Lower lobe of right lung (tissue), 2 donors: Measurements from ENCODE around the gene LATS2. TPM values are rescaled to one million over a fixed set of nuclear protein-coding genes. Genes with fewer than 3 reads are reported as not detected.
A peak's percentile ranks its signal among the peaks of the same experiment; 100 is the strongest.

Source experiments
- ATAC-seq, 2 donors: fragments of 200-7000 bp; cut with Tn5 transposase; one replicate each; pipeline ENCODE4 v1.9.1; 2020 to 2022; ENCODE audit warnings: mild to moderate bottlenecking in 2 of 2, moderate library complexity in 2 of 2
- DNase-seq: peaks from one replicate; pipeline ENCODE4 v3.0.0-alpha.2; 2020
- H3K27ac ChIP-seq: fragments of 200-600 bp; one replicate; pipeline ENCODE4 v1.8.0; 2022
- H3K27me3 ChIP-seq: fragments of 200-600 bp; one replicate; pipeline ENCODE4 v1.8.0; 2022; ENCODE audit warnings: low read depth
- H3K36me3 ChIP-seq: fragments of 200-600 bp; one replicate; pipeline ENCODE4 v1.8.0; 2022; ENCODE audit warnings: mild to moderate bottlenecking
- H3K4me1 ChIP-seq: fragments of 200-600 bp; one replicate; pipeline ENCODE4 v1.8.0; 2022
- H3K4me3 ChIP-seq: fragments of 200-600 bp; one replicate; pipeline ENCODE4 v1.8.0; 2022; ENCODE audit warnings: mild to moderate bottlenecking
- H3K9me3 ChIP-seq: fragments of 200-600 bp; one replicate; pipeline ENCODE4 v1.8.0; 2022
- CTCF ChIP-seq: fragments of 200-600 bp; IDR thresholded peaks from one replicate; pipeline ENCODE4 v1.8.0; 2022; ENCODE audit warnings: antibody characterized with exemption, mild to moderate bottlenecking
- intact Hi-C: fragments of 100-400 bp; cut with DNase I; formaldehyde crosslinking; loops from one replicate; pipeline ENCODE4 v1.11.0; 2022
- total RNA-seq: library from RNA; stranded (reverse); fragmentation: NEBNext Ultra II Directional; extraction: Animal tissue kit (Norgen Biotek cat#: 25700); gene quantifications from one replicate; pipeline ENCODE4 v1.2.1, GENCODE V29; 2021
- donor health status: DM: no; HTN: yes; CAD: no; lungs with severe emphysema.

Gene LATS2
- total RNA-seq, 1 donor from 2014 or later = 26.1 TPM

GRCh38 chr13:21066946-21067345 lies 5.6 kb upstream of the LATS2 start:
- intact Hi-C loops = no loop called here
- H3K4me3 ChIP-seq = no peak overlapping the region
- H3K27ac ChIP-seq = no peak overlapping the region
- TF ChIP-seq CTCF = no peak
- DNase-seq = no peak
- ATAC-seq = no peak
- H3K27me3 ChIP-seq = no peaks in the 10 kb centered on the region
- H3K36me3 ChIP-seq = no peaks in the 10 kb centered on the region
- peaks cover 16% of the 10 kb centered on the region for H3K4me1 ChIP-seq
- no peaks in the 10 kb centered on the region for H3K9me3 ChIP-seq

- no peak overlapping the region for H3K4me3 ChIP-seq
- DNase-seq = no peak
- no peaks in the 10 kb centered on the region for H3K36me3 ChIP-seq
- intact Hi-C loops = no loop called here
- H3K4me1 ChIP-seq = peaks cover 19% of the 10 kb centered on the region
- TF ChIP-seq CTCF = no peak
- H3K27me3 ChIP-seq = no peaks in the 10 kb centered on the region
- no peaks in the 10 kb centered on the region for H3K9me3 ChIP-seq
- H3K27ac ChIP-seq = no peak overlapping the region
- ATAC-seq = no peak
These were observed 4.3 kb upstream of the LATS2 start for GRCh38 chr13:21065686-21066085.

- Histone ChIP-seq H3K27ac (no peak overlapping the region), H3K9me3 (no peaks in the 10 kb centered on the region), H3K27me3 (no peaks in the 10 kb centered on the region), H3K4me3 (no peak overlapping the region), H3K4me1 (peaks cover 26% of the 10 kb centered on the region), H3K36me3 (no peaks in the 10 kb centered on the region)
- no peak for ATAC-seq
- intact Hi-C loops = no loop called here
- DNase-seq = no peak
- no peak for TF ChIP-seq CTCF
These were observed 1.6 kb upstream of the LATS2 start for GRCh38 chr13:21063031-21063430.

GRCh38 chr13:21060338-21061028 lies 903 bp downstream of the LATS2 start:
- Histone ChIP-seq H3K27ac (peak overlapping the region; percentile 99), H3K4me1 (peaks cover 52% of the 10 kb centered on the region), H3K36me3 (no peaks in the 10 kb centered on the region), H3K27me3 (no peaks in the 10 kb centered on the region), H3K4me3 (peak overlapping the region; percentile 85), H3K9me3 (no peaks in the 10 kb centered on the region)
- intact Hi-C loops = no loop called here
- no peak for TF ChIP-seq CTCF
- ATAC-seq (peak; percentile 43 to 52), DNase-seq (peak; percentile 62)

GRCh38 chr13:21059641-21060337 lies 1.6 kb downstream of the LATS2 start:
- no peak for TF ChIP-seq CTCF
- no peaks in the 10 kb centered on the region for H3K9me3 ChIP-seq
- H3K36me3 ChIP-seq = no peaks in the 10 kb centered on the region
- intact Hi-C loops = no loop called here
- H3K4me3 ChIP-seq = peak overlapping the region; percentile 85
- DNase-seq (no peak), ATAC-seq (no peak)
- no peaks in the 10 kb centered on the region for H3K27me3 ChIP-seq
- peak overlapping the region; percentile 99 for H3K27ac ChIP-seq
- H3K4me1 ChIP-seq = peaks cover 58% of the 10 kb centered on the region
